Spleen (tissue), 7 donors: ENCODE results near the gene NPB.

Experiments used
- CTCF ChIP-seq, 11 experiments: fragments of 200-600 bp in 7 of 11; fragments of 450-650 bp in 4 of 11; sonication (generic) in 4 of 11; IDR thresholded peaks in 8 of 11; conservative IDR thresholded peaks in 3 of 11; 1 replicate in 7 of 11; 2 replicates in 4 of 11; pipeline versions ENCODE4 v1.4.0 to v1.8.0; 2016 to 2021; ENCODE audit warnings: antibody characterized with exemption in 11 of 11, inconsistent platforms in 4 of 11, mild to moderate bottlenecking in 1 of 11
- POLR2A ChIP-seq, 3 donors: fragments of 450-650 bp; IDR thresholded peaks; one replicate each; pipeline ENCODE4 v1.5.1; 2017; ENCODE audit warnings: antibody characterized with exemption in 3 of 3, mild to moderate bottlenecking in 1 of 3
- POLR2AphosphoS5 ChIP-seq, 3 donors: sonication (generic); formaldehyde crosslinking; IDR thresholded peaks; one replicate each; pipeline ENCODE4 v1.5.1; 2017; ENCODE audit warnings: antibody characterized with exemption in 3 of 3
- donor health status: DM: no; HTN: no; CAD: no; lungs with moderate emphysema.
- donor health status: DM: no; HTN: no; CAD: no.
- donor health status: DM: no; HTN: no; CAD: no.

- TF ChIP-seq CTCF (IDR thresholded peaks at IDR 0.05 in 8 of 11, conservative IDR thresholded peaks at IDR 0.05 in 3 of 11), result no peak
- TF ChIP-seq POLR2A (IDR thresholded peaks at IDR 0.05), result no peak
- no peak for TF ChIP-seq POLR2AphosphoS5 (IDR thresholded peaks at IDR 0.05)
Measured at GRCh38 chr17:81863833-81864768, 37.9 kb upstream of the NPB start.
